Measurements from ENCODE around the gene SPA17.

The SPA17 gene

GRCh38 chr11:124635932-124636331 lies 37.8 kb upstream of the SPA17 start:
- TF ChIP-seq CTCF (IDR thresholded peaks at IDR 0.05; ENCODE audit: insufficient read depth, low read length, missing control alignments) = no peak
- no peak for DNase-seq (ENCODE audit: low read depth, low spot score)
- POLR2A ChIA-PET = no interaction called here
- CTCF ChIA-PET = interaction anchor here (1.3 to 5.3 kb wide), 3 partner anchors 7 to 231 kb away, joined by 3 to 39 read pairs (median 23); partner anchors contain the start of gene TBRG1
- H3K4me3 ChIP-seq (ENCODE audit: low read depth, low read length) = no peak overlapping the region

- no peak for TF ChIP-seq CTCF (IDR thresholded peaks at IDR 0.05; ENCODE audit: insufficient read depth, low read length, missing control alignments)
- no peak overlapping the region for H3K4me3 ChIP-seq (ENCODE audit: low read depth, low read length)
- ChIA-PET POLR2A (no interaction called here), CTCF (interaction anchor here (0.8 to 1.3 kb wide), 3 partner anchors 9 to 198 kb away, joined by 4 read pairs; no protein-coding TSS in a partner anchor)
- no peak for DNase-seq (ENCODE audit: low read depth, low spot score)
Observed at GRCh38 chr11:124638500-124638899, 35.2 kb upstream of the SPA17 start.

GRCh38 chr11:124639186-124639585 lies 34.5 kb upstream of the SPA17 start:
- ChIA-PET POLR2A (no interaction called here), CTCF (interaction anchor here (1.2 to 1.4 kb wide), 4 partner anchors 10 to 207 kb away, joined by 3 to 4 read pairs (median 3); no protein-coding TSS in a partner anchor)
- no peak for DNase-seq (ENCODE audit: low read depth, low spot score)
- TF ChIP-seq CTCF (IDR thresholded peaks at IDR 0.05; ENCODE audit: insufficient read depth, low read length, missing control alignments) = no peak
- no peak overlapping the region for H3K4me3 ChIP-seq (ENCODE audit: low read depth, low read length)

GRCh38 chr11:124640666-124641065 lies 33.0 kb upstream of the SPA17 start:
- H3K4me3 ChIP-seq (ENCODE audit: low read depth, low read length) = no peak overlapping the region
- no peak for TF ChIP-seq CTCF (IDR thresholded peaks at IDR 0.05; ENCODE audit: insufficient read depth, low read length, missing control alignments)
- DNase-seq (ENCODE audit: low read depth, low spot score) = no peak
- ChIA-PET CTCF (interaction anchor here (0.7 to 2.3 kb wide), 10 partner anchors 9 to 226 kb away, joined by 3 to 6 read pairs (median 3); no protein-coding TSS in a partner anchor), POLR2A (no interaction called here)

GRCh38 chr11:124642628-124643027 lies 31.1 kb upstream of the SPA17 start:
- ChIA-PET POLR2A (interaction anchor here (2.7 kb wide), 1 partner anchor 20 kb away, joined by 10 read pairs; the partner anchor contains the start of gene TBRG1), CTCF (interaction anchor here (0.8 to 4.7 kb wide), 10 partner anchors 9 to 234 kb away, joined by 3 to 102 read pairs (median 31); partner anchors contain the start of genes ROBO3 and TBRG1)
- no peak overlapping the region for H3K4me3 ChIP-seq (ENCODE audit: low read depth, low read length)
- DNase-seq (ENCODE audit: low read depth, low spot score) = no peak
- TF ChIP-seq CTCF (IDR thresholded peaks at IDR 0.05; ENCODE audit: insufficient read depth, low read length, missing control alignments) = no peak

- no peak for DNase-seq (ENCODE audit: low read depth, low spot score)
- ChIA-PET POLR2A (interaction anchor here (0.9 to 2.7 kb wide), 2 partner anchors 20 to 30 kb away, joined by 3 to 10 read pairs; partner anchors contain the start of genes SIAE, SPA17 and TBRG1), CTCF (interaction anchor here (0.7 to 4.7 kb wide), 21 partner anchors 10 to 809 kb away, joined by 3 to 102 read pairs (median 16); partner anchors contain the start of genes MSANTD2, ROBO3 and TBRG1)
- no peak for TF ChIP-seq CTCF (IDR thresholded peaks at IDR 0.05; ENCODE audit: insufficient read depth, low read length, missing control alignments)
- no peak overlapping the region; the same call in 1 of the 2 replicates for H3K4me3 ChIP-seq (ENCODE audit: low read depth, low read length)
Observed at GRCh38 chr11:124643042-124643604, 30.6 kb upstream of the SPA17 start.

Measured in AG04449 (cell line).